ENCODE measurements around the gene CYB561D2. TPM values are rescaled to one million over a fixed set of nuclear protein-coding genes. Genes with fewer than 3 reads are reported as not detected.

The CYB561D2 gene
- total RNA-seq, 1 donor from 2014 or later = 22.3 TPM

- no peak for DNase-seq (ENCODE audit: low read depth)
- no peaks in the 10 kb centered on the region for H3K36me3 ChIP-seq (ENCODE audit: control insufficient read depth, insufficient read depth, low read length)
- TF ChIP-seq, protein P1, sequence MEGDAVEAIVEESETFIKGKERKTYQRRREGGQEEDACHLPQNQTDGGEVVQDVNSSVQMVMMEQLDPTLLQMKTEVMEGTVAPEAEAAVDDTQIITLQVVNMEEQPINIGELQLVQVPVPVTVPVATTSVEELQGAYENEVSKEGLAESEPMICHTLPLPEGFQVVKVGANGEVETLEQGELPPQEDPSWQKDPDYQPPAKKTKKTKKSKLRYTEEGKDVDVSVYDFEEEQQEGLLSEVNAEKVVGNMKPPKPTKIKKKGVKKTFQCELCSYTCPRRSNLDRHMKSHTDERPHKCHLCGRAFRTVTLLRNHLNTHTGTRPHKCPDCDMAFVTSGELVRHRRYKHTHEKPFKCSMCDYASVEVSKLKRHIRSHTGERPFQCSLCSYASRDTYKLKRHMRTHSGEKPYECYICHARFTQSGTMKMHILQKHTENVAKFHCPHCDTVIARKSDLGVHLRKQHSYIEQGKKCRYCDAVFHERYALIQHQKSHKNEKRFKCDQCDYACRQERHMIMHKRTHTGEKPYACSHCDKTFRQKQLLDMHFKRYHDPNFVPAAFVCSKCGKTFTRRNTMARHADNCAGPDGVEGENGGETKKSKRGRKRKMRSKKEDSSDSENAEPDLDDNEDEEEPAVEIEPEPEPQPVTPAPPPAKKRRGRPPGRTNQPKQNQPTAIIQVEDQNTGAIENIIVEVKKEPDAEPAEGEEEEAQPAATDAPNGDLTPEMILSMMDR (IDR thresholded peaks at IDR 0.05; ENCODE audit: insufficient read depth, low read length, poor library complexity, severe bottlenecking) = peak; percentile 11
- no peak overlapping the region for H3K4me3 ChIP-seq (ENCODE audit: low read depth, low read length)
- peaks cover 32% of the 10 kb centered on the region for H3K27me3 ChIP-seq (ENCODE audit: control insufficient read depth, insufficient read depth, low read length)
These were observed 19.9 kb downstream of the CYB561D2 start for GRCh38 chr3:50370594-50370993.

- DNase-seq (ENCODE audit: low read depth) = no peak
- H3K4me3 ChIP-seq (ENCODE audit: low read depth, low read length) = no peak overlapping the region
- peaks cover 34% of the 10 kb centered on the region for H3K27me3 ChIP-seq (ENCODE audit: control insufficient read depth, insufficient read depth, low read length)
- TF ChIP-seq, protein P1 (IDR thresholded peaks at IDR 0.05; ENCODE audit: insufficient read depth, low read length, poor library complexity, severe bottlenecking) = no peak
- H3K36me3 ChIP-seq (ENCODE audit: control insufficient read depth, insufficient read depth, low read length) = no peaks in the 10 kb centered on the region
These were observed 20.5 kb downstream of the CYB561D2 start for GRCh38 chr3:50371133-50371685.

DNA sequence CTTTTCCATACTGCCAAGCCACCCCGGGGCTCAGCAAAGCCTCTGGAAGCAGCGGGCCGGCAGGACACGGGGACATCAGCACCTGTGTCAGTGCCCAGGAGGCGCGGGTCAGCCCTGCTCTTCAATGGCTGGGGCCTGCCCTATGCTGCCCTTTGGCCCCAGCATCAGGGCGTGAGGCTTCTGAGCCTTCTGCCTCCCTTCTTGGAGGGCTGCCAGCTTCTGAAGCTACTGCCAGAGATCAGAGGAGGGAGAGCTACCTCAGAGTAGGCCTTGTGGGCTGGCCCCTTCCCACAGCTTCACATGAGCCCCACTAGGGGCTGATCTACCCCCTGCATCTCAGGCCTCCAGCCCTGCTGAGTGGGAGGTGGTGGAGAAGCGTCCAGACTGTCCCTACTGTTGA lies 21.7 kb downstream of the CYB561D2 start:
- Histone ChIP-seq H3K27me3 (ENCODE audit: control insufficient read depth, insufficient read depth, low read length) (peaks cover 27% of the 10 kb centered on the region), H3K36me3 (ENCODE audit: control insufficient read depth, insufficient read depth, low read length) (no peaks in the 10 kb centered on the region), H3K4me3 (ENCODE audit: low read depth, low read length) (no peak overlapping the region)
- no peak for DNase-seq (ENCODE audit: low read depth)
- TF ChIP-seq, protein P1 (IDR thresholded peaks at IDR 0.05; ENCODE audit: insufficient read depth, low read length, poor library complexity, severe bottlenecking) = no peak

- TF ChIP-seq, protein P1 (IDR thresholded peaks at IDR 0.05; ENCODE audit: insufficient read depth, low read length, poor library complexity, severe bottlenecking) = no peak
- DNase-seq (ENCODE audit: low read depth) = no peak
- peaks cover 27% of the 10 kb centered on the region for H3K27me3 ChIP-seq (ENCODE audit: control insufficient read depth, insufficient read depth, low read length)
These were observed 22.7 kb downstream of the CYB561D2 start for GRCh38 chr3:50373146-50374051.

DNA sequence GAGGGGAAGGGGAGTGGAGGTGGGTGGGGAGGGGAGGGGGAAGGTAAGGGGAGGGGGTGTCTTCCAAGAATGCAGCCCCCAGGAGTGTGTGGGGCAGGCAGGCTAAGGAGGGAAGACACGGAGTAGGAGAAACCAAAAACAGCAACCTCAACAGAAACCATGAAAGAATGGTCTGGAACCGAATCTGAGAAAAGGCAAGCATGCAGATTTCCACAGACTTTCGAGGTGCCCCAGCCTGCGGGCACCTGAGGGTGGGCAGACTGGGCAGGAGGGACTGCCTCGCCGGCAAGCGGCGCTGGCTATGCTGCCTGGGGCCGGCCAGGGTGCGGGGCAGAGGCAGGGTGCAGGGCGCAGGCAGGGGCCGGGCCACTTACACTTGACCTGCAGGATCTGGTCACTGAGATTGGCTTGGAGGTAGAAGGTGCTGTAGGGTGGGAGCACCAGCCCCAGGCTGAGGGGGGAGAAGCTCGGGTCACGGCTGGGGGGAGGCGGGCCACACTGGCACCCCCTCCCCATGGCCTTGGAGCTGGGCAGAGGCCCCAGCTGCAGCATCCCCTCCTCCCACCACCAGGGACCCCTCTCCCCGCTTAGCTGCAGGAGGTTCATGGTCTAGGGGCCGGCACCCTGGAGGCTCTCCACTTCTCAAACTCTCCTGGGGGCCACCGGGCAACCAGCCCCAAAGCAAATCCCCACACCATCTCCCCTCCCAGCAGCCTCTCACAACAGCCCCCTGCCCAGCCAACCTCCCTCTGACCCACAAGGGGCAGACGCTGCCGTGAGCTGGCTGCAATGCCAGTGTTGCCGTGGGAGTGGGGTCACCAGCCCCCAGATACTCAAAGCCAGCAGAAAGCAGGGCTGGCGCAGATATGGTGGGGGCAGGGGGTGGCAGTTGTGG lies 23.9 kb downstream of the CYB561D2 start:
- TF ChIP-seq, protein P1 (IDR thresholded peaks at IDR 0.05; ENCODE audit: insufficient read depth, low read length, poor library complexity, severe bottlenecking) = no peak
- no peak for DNase-seq (ENCODE audit: low read depth)
- Histone ChIP-seq H3K27me3 (ENCODE audit: control insufficient read depth, insufficient read depth, low read length) (peaks cover 31% of the 10 kb centered on the region), H3K4me3 (ENCODE audit: low read depth, low read length) (no peak overlapping the region), H3K36me3 (ENCODE audit: control insufficient read depth, insufficient read depth, low read length) (no peaks in the 10 kb centered on the region)

More at GRCh38 chr3:50373146-50374051, 22.7 kb downstream of the CYB561D2 start:
- Histone ChIP-seq H3K4me3 (ENCODE audit: low read depth, low read length) (no peak overlapping the region), H3K36me3 (ENCODE audit: control insufficient read depth, insufficient read depth, low read length) (no peaks in the 10 kb centered on the region)
